ENCODE measurements around the gene CPLX1. TPM values are rescaled to one million over a fixed set of nuclear protein-coding genes. Genes with fewer than 3 reads are reported as not detected.

CPLX1 gene
- total and polyA plus RNA-seq, 5 donors from 2014 or later = 0.16 to 0.62 TPM; not detected in 3

GRCh38 chr4:845836-846251 lies 19.9 kb upstream of the CPLX1 start:
- H3K27ac ChIP-seq (ENCODE audit: insufficient read depth, low read length, poor library complexity, severe bottlenecking) = no peak overlapping the region
- no peak overlapping the region for H3K27ac Mint-ChIP-seq
- ATAC-seq (ENCODE audit: low read depth in 2 of 2) (no peak), DNase-seq (no peak)
- no peaks in the 10 kb centered on the region for H3K9me3 ChIP-seq (ENCODE audit: control insufficient read depth in 2 of 2, low read length in 2 of 2)
- H3K27me3 ChIP-seq (ENCODE audit: control insufficient read depth, insufficient read depth, low read length) = no peaks in the 10 kb centered on the region
- H3K27me3 Mint-ChIP-seq = no peaks in the 10 kb centered on the region
- H3K9me3 Mint-ChIP-seq = peaks cover 0 to 5% (median 0%) of the 10 kb centered on the region in 7 donors
- peaks cover 5% of the 10 kb centered on the region for H3K36me3 Mint-ChIP-seq
- no peak overlapping the region for H3K4me3 Mint-ChIP-seq
- no peak overlapping the region for H3K4me3 ChIP-seq (ENCODE audit: low read depth, low read length)
- no peaks in the 10 kb centered on the region for H3K4me1 ChIP-seq (ENCODE audit: control insufficient read depth, insufficient read depth, low read length, poor library complexity, severe bottlenecking)
- no peaks in the 10 kb centered on the region for H3K4me1 Mint-ChIP-seq
- peaks cover 5% of the 10 kb centered on the region for H3K36me3 ChIP-seq (ENCODE audit: control insufficient read depth, insufficient read depth, low read length)

GRCh38 chr4:845233-845835 lies 19.4 kb upstream of the CPLX1 start:
- Mint-ChIP-seq H3K4me3 (no peak overlapping the region), H3K27ac (no peak overlapping the region), H3K4me1 (no peaks in the 10 kb centered on the region), H3K27me3 (no peaks in the 10 kb centered on the region), H3K36me3 (peaks cover 8% of the 10 kb centered on the region), H3K9me3 (peaks cover 0 to 5% (median 0%) of the 10 kb centered on the region in 7 donors)
- Histone ChIP-seq H3K27me3 (ENCODE audit: control insufficient read depth, insufficient read depth, low read length) (no peaks in the 10 kb centered on the region), H3K9me3 (ENCODE audit: control insufficient read depth in 2 of 2, low read length in 2 of 2) (no peaks in the 10 kb centered on the region), H3K4me3 (ENCODE audit: low read depth, low read length) (no peak overlapping the region), H3K4me1 (ENCODE audit: control insufficient read depth, insufficient read depth, low read length, poor library complexity, severe bottlenecking) (no peaks in the 10 kb centered on the region), H3K27ac (ENCODE audit: insufficient read depth, low read length, poor library complexity, severe bottlenecking) (no peak overlapping the region), H3K36me3 (ENCODE audit: control insufficient read depth, insufficient read depth, low read length) (peaks cover 1% of the 10 kb centered on the region)
- DNase-seq = no peak
- ATAC-seq (ENCODE audit: low read depth in 2 of 2) = no peak

DNA sequence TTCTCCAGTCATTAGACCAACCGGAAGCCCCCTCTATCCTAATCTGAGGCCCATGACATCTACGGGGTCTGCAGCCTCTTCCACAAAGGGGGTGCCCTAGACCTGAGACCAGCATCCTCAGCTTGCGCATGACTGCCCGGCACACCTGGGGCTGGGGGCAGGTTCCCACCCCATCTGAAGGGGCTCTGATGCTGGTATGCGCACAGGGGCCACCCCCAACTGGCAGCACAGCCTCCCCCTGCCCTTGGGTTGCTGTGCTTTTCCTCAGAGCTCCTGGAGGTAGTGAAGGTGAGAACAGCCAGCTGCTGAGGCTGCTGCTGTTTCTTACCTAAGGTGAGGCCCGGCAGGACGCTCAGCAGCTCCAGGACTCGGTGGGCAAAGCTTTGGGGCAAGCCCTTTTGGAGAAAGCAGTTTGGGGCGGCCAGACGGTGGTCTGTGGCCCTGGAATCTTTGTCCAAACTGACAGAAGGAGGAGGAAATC lies 18.9 kb upstream of the CPLX1 start:
- H3K36me3 ChIP-seq (ENCODE audit: control insufficient read depth, insufficient read depth, low read length) = no peaks in the 10 kb centered on the region
- no peak overlapping the region for H3K4me3 ChIP-seq (ENCODE audit: low read depth, low read length)
- H3K9me3 ChIP-seq (ENCODE audit: control insufficient read depth in 2 of 2, low read length in 2 of 2) = no peaks in the 10 kb centered on the region
- DNase-seq = no peak
- H3K27me3 Mint-ChIP-seq = no peaks in the 10 kb centered on the region
- H3K4me1 Mint-ChIP-seq = no peaks in the 10 kb centered on the region
- no peak overlapping the region for H3K27ac Mint-ChIP-seq
- peaks cover 0 to 6% (median 0%) of the 10 kb centered on the region in 7 donors for H3K9me3 Mint-ChIP-seq
- no peaks in the 10 kb centered on the region for H3K4me1 ChIP-seq (ENCODE audit: control insufficient read depth, insufficient read depth, low read length, poor library complexity, severe bottlenecking)
- H3K27me3 ChIP-seq (ENCODE audit: control insufficient read depth, insufficient read depth, low read length) = no peaks in the 10 kb centered on the region
- no peak overlapping the region for H3K27ac ChIP-seq (ENCODE audit: insufficient read depth, low read length, poor library complexity, severe bottlenecking)
- no peak overlapping the region for H3K4me3 Mint-ChIP-seq
- H3K36me3 Mint-ChIP-seq = peaks cover 11% of the 10 kb centered on the region
- no peak for ATAC-seq (ENCODE audit: low read depth in 2 of 2)

- peaks cover 0 to 15% (median 5%) of the 10 kb centered on the region in 7 donors for H3K9me3 Mint-ChIP-seq
- no peaks in the 10 kb centered on the region for H3K27me3 ChIP-seq (ENCODE audit: control insufficient read depth, insufficient read depth, low read length)
- H3K27ac Mint-ChIP-seq = no peak overlapping the region
- no peaks in the 10 kb centered on the region for H3K4me1 Mint-ChIP-seq
- no peaks in the 10 kb centered on the region for H3K36me3 ChIP-seq (ENCODE audit: control insufficient read depth, insufficient read depth, low read length)
- no peaks in the 10 kb centered on the region for H3K4me1 ChIP-seq (ENCODE audit: control insufficient read depth, insufficient read depth, low read length, poor library complexity, severe bottlenecking)
- H3K27me3 Mint-ChIP-seq = no peaks in the 10 kb centered on the region
- no peak overlapping the region for H3K4me3 ChIP-seq (ENCODE audit: low read depth, low read length)
- ATAC-seq (ENCODE audit: low read depth in 2 of 2) (no peak), DNase-seq (no peak)
- H3K9me3 ChIP-seq (ENCODE audit: control insufficient read depth in 2 of 2, low read length in 2 of 2) = peaks cover 4 to 19% of the 10 kb centered on the region in 2 experiments
- no peak overlapping the region for H3K4me3 Mint-ChIP-seq
- peaks cover 11% of the 10 kb centered on the region for H3K36me3 Mint-ChIP-seq
- H3K27ac ChIP-seq (ENCODE audit: insufficient read depth, low read length, poor library complexity, severe bottlenecking) = no peak overlapping the region
Observed at GRCh38 chr4:839675-840443, 13.9 kb upstream of the CPLX1 start.

GRCh38 chr4:837772-838171 lies 11.8 kb upstream of the CPLX1 start:
- H3K4me3 ChIP-seq (ENCODE audit: low read depth, low read length) = no peak overlapping the region
- peaks cover 0 to 15% (median 5%) of the 10 kb centered on the region in 7 donors for H3K9me3 Mint-ChIP-seq
- H3K27ac ChIP-seq (ENCODE audit: insufficient read depth, low read length, poor library complexity, severe bottlenecking) = no peak overlapping the region
- no peaks in the 10 kb centered on the region for H3K27me3 ChIP-seq (ENCODE audit: control insufficient read depth, insufficient read depth, low read length)
- no peaks in the 10 kb centered on the region for H3K36me3 ChIP-seq (ENCODE audit: control insufficient read depth, insufficient read depth, low read length)
- no peaks in the 10 kb centered on the region for H3K4me1 ChIP-seq (ENCODE audit: control insufficient read depth, insufficient read depth, low read length, poor library complexity, severe bottlenecking)
- peaks cover 11% of the 10 kb centered on the region for H3K36me3 Mint-ChIP-seq
- DNase-seq = no peak
- peaks cover 0 to 4% (median 0%) of the 10 kb centered on the region in 4 donors for H3K4me1 Mint-ChIP-seq
- H3K9me3 ChIP-seq (ENCODE audit: control insufficient read depth in 2 of 2, low read length in 2 of 2) = peaks cover 4 to 19% of the 10 kb centered on the region in 2 experiments
- no peaks in the 10 kb centered on the region for H3K27me3 Mint-ChIP-seq
- no peak for ATAC-seq (ENCODE audit: low read depth in 2 of 2)
- no peak overlapping the region for H3K27ac Mint-ChIP-seq
- no peak overlapping the region for H3K4me3 Mint-ChIP-seq

DNA sequence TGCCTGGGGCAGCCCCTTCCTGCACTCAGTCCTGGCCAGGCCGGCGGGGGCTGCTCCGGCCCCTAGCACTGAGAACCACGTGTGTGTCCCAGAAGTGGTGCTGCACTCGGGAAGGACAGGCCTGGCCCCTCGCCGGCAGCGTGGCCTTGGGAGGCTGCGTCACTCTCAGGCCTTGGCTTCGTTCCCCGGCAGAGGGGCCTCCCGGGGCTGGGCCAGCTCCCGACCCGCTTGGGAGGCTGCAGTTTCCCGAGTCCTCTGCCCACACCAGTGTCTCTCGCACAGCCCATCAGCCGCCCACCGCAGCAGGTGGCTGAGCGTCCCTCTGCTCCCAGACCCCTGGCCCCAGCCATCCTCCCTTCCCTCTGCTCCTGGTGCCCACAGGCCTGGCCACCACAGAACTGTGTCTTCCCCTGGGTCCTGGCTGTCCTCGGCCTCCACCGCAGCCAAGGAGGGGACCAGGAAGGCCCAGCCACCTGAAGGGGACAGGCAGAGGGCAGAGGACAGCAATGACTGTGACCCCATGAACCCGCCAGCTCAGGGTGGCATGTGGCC lies 10.9 kb upstream of the CPLX1 start:
- Mint-ChIP-seq H3K4me1 (peaks cover 0 to 4% (median 0%) of the 10 kb centered on the region in 4 donors), H3K4me3 (no peak overlapping the region), H3K27me3 (no peaks in the 10 kb centered on the region), H3K36me3 (peaks cover 9% of the 10 kb centered on the region), H3K27ac (no peak overlapping the region), H3K9me3 (peaks cover 0 to 15% (median 5%) of the 10 kb centered on the region in 7 donors)
- Histone ChIP-seq H3K4me1 (ENCODE audit: control insufficient read depth, insufficient read depth, low read length, poor library complexity, severe bottlenecking) (no peaks in the 10 kb centered on the region), H3K36me3 (ENCODE audit: control insufficient read depth, insufficient read depth, low read length) (no peaks in the 10 kb centered on the region), H3K4me3 (ENCODE audit: low read depth, low read length) (no peak overlapping the region), H3K27ac (ENCODE audit: insufficient read depth, low read length, poor library complexity, severe bottlenecking) (no peak overlapping the region), H3K27me3 (ENCODE audit: control insufficient read depth, insufficient read depth, low read length) (no peaks in the 10 kb centered on the region), H3K9me3 (ENCODE audit: control insufficient read depth in 2 of 2, low read length in 2 of 2) (peaks cover 4 to 19% of the 10 kb centered on the region in 2 experiments)
- DNase-seq (no peak), ATAC-seq (ENCODE audit: low read depth in 2 of 2) (no peak)

GRCh38 chr4:836003-836511 lies 10.1 kb upstream of the CPLX1 start:
- ATAC-seq (ENCODE audit: low read depth in 2 of 2) = no peak
- no peaks in the 10 kb centered on the region for H3K36me3 ChIP-seq (ENCODE audit: control insufficient read depth, insufficient read depth, low read length)
- Mint-ChIP-seq H3K9me3 (peaks cover 0 to 15% (median 5%) of the 10 kb centered on the region in 7 donors), H3K4me1 (peaks cover 0 to 4% (median 0%) of the 10 kb centered on the region in 4 donors), H3K4me3 (no peak overlapping the region), H3K27me3 (no peaks in the 10 kb centered on the region), H3K27ac (no peak overlapping the region), H3K36me3 (peaks cover 6% of the 10 kb centered on the region)
- H3K27ac ChIP-seq (ENCODE audit: insufficient read depth, low read length, poor library complexity, severe bottlenecking) = no peak overlapping the region
- DNase-seq = no peak
- H3K4me3 ChIP-seq (ENCODE audit: low read depth, low read length) = no peak overlapping the region
- no peaks in the 10 kb centered on the region for H3K4me1 ChIP-seq (ENCODE audit: control insufficient read depth, insufficient read depth, low read length, poor library complexity, severe bottlenecking)
- H3K9me3 ChIP-seq (ENCODE audit: control insufficient read depth in 2 of 2, low read length in 2 of 2) = peaks cover 4 to 23% of the 10 kb centered on the region in 2 experiments
- H3K27me3 ChIP-seq (ENCODE audit: control insufficient read depth, insufficient read depth, low read length) = no peaks in the 10 kb centered on the region

All from CD4-positive, CD25-positive, alpha-beta regulatory T cell (primary cell).